HCT116 (cell line): Measurements from ENCODE around the gene ERC2. TPM values are rescaled to one million over a fixed set of nuclear protein-coding genes. Genes with fewer than 3 reads are reported as not detected.

ENCODE experiments used
- ATAC-seq: fragments of 200-7000 bp; cut with Tn5 transposase; 2 replicates; pipeline ENCODE4 v1.9.1; 2020; ENCODE audit warnings: mild to moderate bottlenecking, moderate library complexity
- BruUV-seq: library from RNA; stranded (reverse); fragments of 400-500 nt; replicated peaks from 2 replicates; lab custom pipeline; 2021; lab: Mats Ljungman, UMichigan
- CTCF ChIA-PET: fragments of 300-600 bp; sonication (Branson Sonifier 250); formaldehyde crosslinking; loops from one replicate; lab custom pipeline; 2021; ENCODE audit warnings: antibody characterized with exemption; lab: Charles Lee
- POLR2A ChIA-PET: fragments of 300-600, 350-600 bp; sonication (Branson Sonifier 250); formaldehyde crosslinking; loops from one replicate; lab custom pipeline; 2021; ENCODE audit warnings: antibody characterized with exemption; lab: Charles Lee
- RAD21 ChIA-PET, 2 experiments: fragments of 300-600 bp; sonication (Branson Sonifier 250); formaldehyde crosslinking; loops; one replicate each; lab custom pipeline; 2023; ENCODE audit warnings: low total read pairs in 2 of 2; ENCODE audit not compliant: uncharacterized antibody in 2 of 2, unreplicated experiment in 2 of 2, low non-redundant PET in 1 of 2; lab: Charles Lee
- DNase-seq: peaks from one replicate; pipeline ENCODE4 v3.0.0-alpha.2; 2010; ENCODE audit warnings: low read depth, low spot score
- H2AFZ ChIP-seq: fragments of 200-600 bp; shearing (Covaris generic), sonication (generic); 2 replicates; pipeline ENCODE4 v1.6.1; 2017; ENCODE audit warnings: low read depth, mixed run types, mixed read lengths, antibody characterized with exemption, low read length; ENCODE audit not compliant: poor library complexity, severe bottlenecking
- H3K27ac ChIP-seq: 2 replicates; pipeline ENCODE4 v1.5.1; 2012; ENCODE audit warnings: low read depth, low read length
- H3K27me3 ChIP-seq: fragments of 200-600 bp; sonication (generic); 2 replicates; pipeline ENCODE4 v1.6.1; 2016; ENCODE audit warnings: mixed run types, low read length, mixed read lengths; ENCODE audit not compliant: insufficient read depth
- H3K36me3 ChIP-seq, 2 experiments: fragments of 200-500 bp in 1 of 2; fragments of 200-600 bp in 1 of 2; sonication (Bioruptor generic) in 1 of 2; sonication (generic) in 1 of 2; 2 replicates each; pipeline versions ENCODE4 v1.5.1 to v1.6.1; 2014 to 2016; ENCODE audit warnings: low read length in 2 of 2, inconsistent platforms in 1 of 2, mixed read lengths in 1 of 2, mixed run types in 1 of 2; ENCODE audit not compliant: insufficient read depth in 2 of 2, control insufficient read depth in 1 of 2
- H3K4me1 ChIP-seq, 2 experiments: fragments of 200-600 bp in 1 of 2; sonication (generic) in 1 of 2; 2 replicates each; pipeline versions ENCODE4 v1.5.1 to v1.6.1; 2012 to 2017; ENCODE audit warnings: low read length in 2 of 2, inconsistent platforms in 1 of 2, mild to moderate bottlenecking in 1 of 2, mixed read lengths in 1 of 2, mixed run types in 1 of 2, moderate library complexity in 1 of 2; ENCODE audit not compliant: insufficient read depth in 2 of 2, control insufficient read depth in 1 of 2
- H3K4me2 ChIP-seq: fragments of 200-600 bp; sonication (generic); 2 replicates; pipeline ENCODE4 v1.6.1; 2017; ENCODE audit warnings: mixed run types, low read length, mixed read lengths
- H3K4me3 ChIP-seq, 2 experiments: fragments of 200-600 bp in 1 of 2; sonication (generic) in 1 of 2; replicated peaks in 1 of 2; 2 replicates each; pipeline ENCODE4 v1.5.1; 2011 to 2016; ENCODE audit warnings: low read length in 2 of 2, control low read depth in 1 of 2, low read depth in 1 of 2, mild to moderate bottlenecking in 1 of 2, mixed read lengths in 1 of 2, mixed run types in 1 of 2
- H3K79me2 ChIP-seq: fragments of 200-600 bp; sonication (generic); 2 replicates; pipeline ENCODE4 v1.6.1; 2017; ENCODE audit warnings: mild to moderate bottlenecking, mixed run types, low read length, moderate library complexity, mixed read lengths; ENCODE audit not compliant: insufficient read depth
- H3K9ac ChIP-seq: fragments of 200-600 bp; sonication (generic); 2 replicates; pipeline ENCODE4 v1.6.1; 2016; ENCODE audit warnings: low read length, mixed read lengths
- H3K9me2 ChIP-seq: fragments of 200-600 bp; sonication (generic), shearing (Covaris generic); 2 replicates; pipeline ENCODE4 v1.6.1; 2017; ENCODE audit warnings: mixed run types, mild to moderate bottlenecking, moderate library complexity; ENCODE audit not compliant: insufficient read depth
- H3K9me3 ChIP-seq, 2 experiments: fragments of 200-500 bp in 1 of 2; fragments of 200-600 bp in 1 of 2; sonication (Bioruptor generic) in 1 of 2; sonication (generic) in 1 of 2; 2 replicates each; pipeline ENCODE4 v1.6.1; 2014 to 2017; ENCODE audit warnings: low read length in 2 of 2, mixed read lengths in 2 of 2, inconsistent platforms in 1 of 2, low read depth in 1 of 2, mild to moderate bottlenecking in 1 of 2, mixed run types in 1 of 2, moderate library complexity in 1 of 2; ENCODE audit not compliant: control insufficient read depth in 1 of 2, insufficient read depth in 1 of 2
- H4K20me1 ChIP-seq: fragments of 200-600 bp; sonication (generic), shearing (Covaris generic); 2 replicates; pipeline ENCODE4 v1.6.1; 2017; ENCODE audit warnings: mixed run types, mild to moderate bottlenecking, moderate library complexity; ENCODE audit not compliant: insufficient read depth
- CBX3 ChIP-seq: IDR thresholded peaks from 2 replicates; pipeline ENCODE4 v1.6.1; 2012; ENCODE audit warnings: low read depth
- CEBPB ChIP-seq: IDR thresholded peaks from 2 replicates; pipeline ENCODE4 v1.6.1; 2012; ENCODE audit warnings: low read depth
- ELF1 ChIP-seq: IDR thresholded peaks from 2 replicates; pipeline ENCODE4 v1.6.1; 2012; ENCODE audit warnings: low read depth, borderline replicate concordance
- EZH2 ChIP-seq: fragments of 200-600 bp; sonication (generic); IDR thresholded peaks from 2 replicates; pipeline ENCODE4 v1.6.1; 2017; ENCODE audit warnings: antibody characterized with exemption, mixed run types
- FOSL1 ChIP-seq: IDR thresholded peaks from 2 replicates; pipeline ENCODE4 v1.6.1; 2012; ENCODE audit warnings: low read depth
- JUND ChIP-seq: IDR thresholded peaks from 2 replicates; pipeline ENCODE4 v1.6.1; 2012
- POLR2A ChIP-seq: IDR thresholded peaks from 2 replicates; pipeline ENCODE4 v1.7.0; 2011; ENCODE audit warnings: borderline replicate concordance; ENCODE audit not compliant: insufficient read depth, insufficient read length; ENCODE audit errors: extremely low read depth
- POLR2AphosphoS5 ChIP-seq: IDR thresholded peaks from 2 replicates; pipeline ENCODE4 v1.6.1; 2011; ENCODE audit warnings: mild to moderate bottlenecking, low read depth, low read length, moderate library complexity
- RAD21 ChIP-seq: IDR thresholded peaks from 2 replicates; pipeline ENCODE4 v1.6.1; 2012; ENCODE audit warnings: low read depth, mild to moderate bottlenecking
- REST ChIP-seq: IDR thresholded peaks from 2 replicates; pipeline ENCODE4 v1.6.1; 2012; ENCODE audit warnings: low read depth
- SIN3A ChIP-seq: IDR thresholded peaks from 2 replicates; pipeline ENCODE4 v1.6.1; 2012; ENCODE audit warnings: low read depth
- TCF7L2 ChIP-seq: IDR thresholded peaks from 2 replicates; pipeline ENCODE4 v1.7.0; 2011; ENCODE audit warnings: borderline replicate concordance, inconsistent platforms; ENCODE audit not compliant: insufficient read depth, insufficient read length; ENCODE audit errors: extremely low read depth
- ZBTB33 ChIP-seq: IDR thresholded peaks from 2 replicates; pipeline ENCODE4 v1.6.1; 2011; ENCODE audit warnings: mild to moderate bottlenecking, low read length, moderate library complexity; ENCODE audit not compliant: insufficient replicate concordance; ENCODE audit errors: extremely low read depth
- ZNF274 ChIP-seq: fragments of 200-500 bp; sonication (Bioruptor generic); IDR thresholded peaks from 2 replicates; pipeline ENCODE4 v1.6.1; 2014; ENCODE audit warnings: mild to moderate bottlenecking, low read depth, low read length, inconsistent platforms
- intact Hi-C: fragments of 100-400 bp; cut with micrococcal nuclease; formaldehyde crosslinking; loops from 2 replicates; pipeline ENCODE4 v1.10.0; 2022
- total RNA-seq: library from RNA; stranded (reverse); gene quantifications from one replicate; pipeline ENCODE4 v1.2.1, GENCODE V29; 2021; ENCODE audit not compliant: unreplicated experiment

ERC2 gene
- total RNA-seq, 1 experiment from 2014 or later: not detected

GRCh38 chr3:55630280-55630920 lies 837.9 kb downstream of the ERC2 start:
- no peak for DNase-seq
- ChIA-PET RAD21 (no interaction called here), CTCF (no interaction called here), POLR2A (no interaction called here)
- no TSS peak for BruUV-seq
- Histone ChIP-seq H2AFZ (no peak overlapping the region), H3K27ac (no peak overlapping the region), H3K9me3 (peaks cover 0 to 19% of the 10 kb centered on the region in 2 experiments; a peak in 2 of 4 replicates), H3K4me3 (no peak overlapping the region), H3K4me1 (no peaks in the 10 kb centered on the region), H3K9me2 (no peaks in the 10 kb centered on the region), H3K36me3 (no peaks in the 10 kb centered on the region), H3K9ac (no peak overlapping the region), H3K79me2 (no peaks in the 10 kb centered on the region), H4K20me1 (no peaks in the 10 kb centered on the region), H3K27me3 (no peaks in the 10 kb centered on the region), H3K4me2 (no peak overlapping the region)
- intact Hi-C loops: no loop called here
- no peak for ATAC-seq
- TF ChIP-seq POLR2A: no peak
- no peak for TF ChIP-seq CBX3
- no peak for TF ChIP-seq JUND
- TF ChIP-seq RAD21: no peak
- TF ChIP-seq CEBPB: no peak
- TF ChIP-seq ZNF274: no peak
- no peak for TF ChIP-seq REST
- TF ChIP-seq FOSL1: no peak
- TF ChIP-seq ZBTB33: no peak
- TF ChIP-seq POLR2AphosphoS5: no peak
- TF ChIP-seq EZH2: no peak
- TF ChIP-seq SIN3A: no peak
- TF ChIP-seq ELF1: no peak
- TF ChIP-seq TCF7L2: no peak
